ENCODE data around the gene CAMK4.

CAMK4 gene

DNA sequence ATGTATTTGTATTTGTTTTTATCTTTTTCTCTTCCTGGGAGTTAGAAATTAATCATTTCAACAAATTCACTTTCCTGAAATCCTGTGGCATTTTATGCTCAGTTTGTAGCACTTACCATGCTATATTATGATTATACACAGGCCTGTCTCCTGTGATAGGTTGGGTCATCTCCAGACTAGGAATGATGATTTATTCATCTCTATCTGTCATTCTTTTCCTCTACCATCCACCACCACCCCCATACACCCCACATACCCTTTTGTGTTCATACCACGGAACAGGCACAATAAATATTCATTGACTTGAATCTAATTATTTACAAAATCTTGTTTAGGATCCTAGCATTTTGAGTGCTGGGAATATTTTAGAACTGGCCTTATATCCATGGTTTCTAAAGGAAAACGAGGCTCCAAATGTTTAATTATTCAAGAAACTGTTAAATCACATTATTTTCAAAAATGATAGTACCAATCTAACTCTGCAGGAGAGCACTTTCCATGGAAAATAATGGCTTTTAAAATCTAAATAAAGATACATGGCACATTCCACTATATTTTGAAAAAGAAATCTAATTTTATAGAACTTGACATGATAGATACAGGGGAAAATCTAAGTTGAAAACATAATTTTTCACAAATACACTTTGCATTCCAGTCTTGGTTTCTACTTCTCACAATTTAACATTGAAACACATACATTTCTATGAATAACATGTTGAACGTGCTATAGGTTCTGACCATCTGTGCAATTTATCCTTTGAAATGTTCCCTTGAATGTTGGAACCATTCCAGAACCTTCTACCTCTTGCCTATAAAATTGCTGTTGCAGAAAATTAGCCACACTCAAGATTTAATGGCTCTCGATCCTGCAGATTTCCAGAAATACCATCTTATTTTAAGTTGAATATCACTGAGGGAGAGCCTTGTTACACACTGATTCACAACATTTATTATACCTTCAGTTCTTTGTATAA, 198.8 kb downstream of the CAMK4 start:
- DNase-seq (ENCODE audit: low read depth in 2 of 2): no peak

DNA sequence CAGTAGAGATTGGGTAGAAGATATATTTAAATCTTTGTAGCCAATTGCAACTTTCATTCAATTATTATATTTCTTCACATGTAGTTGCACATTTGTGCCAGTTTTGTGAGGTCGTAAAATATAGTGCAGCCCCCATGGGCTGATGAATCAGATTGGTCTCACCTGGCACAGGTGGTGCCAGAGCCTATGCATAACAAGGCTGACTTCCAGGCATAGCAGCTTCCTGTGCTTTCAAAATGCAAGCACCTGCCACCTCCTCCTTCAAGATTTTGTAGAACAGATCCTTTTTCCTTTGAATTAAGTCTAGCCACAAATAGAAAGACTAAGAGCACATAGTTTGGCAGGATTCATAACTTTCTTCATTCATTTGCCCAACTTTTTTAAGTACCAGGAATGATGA, 201.0 kb downstream of the CAMK4 start:
- DNase-seq (ENCODE audit: low read depth in 2 of 2): no peak

DNA sequence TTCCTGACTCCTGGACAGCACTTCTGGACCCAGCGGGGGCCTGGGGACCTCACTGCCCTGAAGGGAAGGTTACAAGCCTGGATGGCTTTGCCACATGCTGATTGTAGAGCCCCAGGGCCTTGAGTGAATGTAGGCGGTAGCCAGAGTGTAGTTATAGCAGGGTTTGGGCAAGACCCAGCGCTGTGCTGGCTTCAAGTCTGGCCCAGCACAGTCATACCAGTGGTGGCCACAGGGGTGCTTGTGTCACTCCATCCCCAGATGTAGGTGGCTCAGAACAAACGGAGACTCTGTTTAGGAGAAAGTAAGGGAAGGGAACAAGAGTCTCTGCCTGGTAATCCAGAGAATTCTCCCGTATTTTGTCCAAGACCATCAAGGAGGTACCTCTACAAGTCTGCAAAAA, 203.6 kb downstream of the CAMK4 start:
- no peak for DNase-seq (ENCODE audit: low read depth in 2 of 2)

DNA sequence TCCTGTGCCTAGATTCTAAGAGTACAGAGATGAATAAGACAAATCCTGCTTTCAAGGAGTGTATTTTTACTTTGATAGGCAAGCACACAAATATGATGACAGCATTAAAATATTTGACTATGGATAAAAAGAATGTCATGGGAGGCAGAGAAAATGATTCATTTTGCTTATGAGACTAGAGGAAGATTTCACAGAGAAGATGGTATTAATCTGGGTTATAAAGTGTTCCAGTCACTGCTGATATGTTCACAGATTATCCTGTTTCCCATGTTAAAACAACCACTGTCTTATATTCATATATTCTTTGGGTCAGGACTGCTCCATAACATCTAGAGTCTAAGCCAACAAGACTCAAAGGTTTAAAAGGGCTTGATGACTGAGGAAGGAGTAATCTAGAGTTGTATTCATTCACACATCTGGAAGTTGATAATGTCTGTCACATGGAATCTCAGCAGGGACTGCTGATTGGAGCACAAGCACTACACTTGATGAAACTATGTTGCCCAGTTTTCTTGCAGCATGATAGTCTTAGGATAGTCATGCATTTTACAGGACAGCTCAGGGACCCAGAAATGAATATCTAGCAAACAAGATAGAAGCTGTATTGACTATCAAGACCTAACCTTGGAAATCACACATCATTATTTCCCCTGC, 208.8 kb downstream of the CAMK4 start:
- DNase-seq (ENCODE audit: low read depth in 2 of 2): no peak

DNA sequence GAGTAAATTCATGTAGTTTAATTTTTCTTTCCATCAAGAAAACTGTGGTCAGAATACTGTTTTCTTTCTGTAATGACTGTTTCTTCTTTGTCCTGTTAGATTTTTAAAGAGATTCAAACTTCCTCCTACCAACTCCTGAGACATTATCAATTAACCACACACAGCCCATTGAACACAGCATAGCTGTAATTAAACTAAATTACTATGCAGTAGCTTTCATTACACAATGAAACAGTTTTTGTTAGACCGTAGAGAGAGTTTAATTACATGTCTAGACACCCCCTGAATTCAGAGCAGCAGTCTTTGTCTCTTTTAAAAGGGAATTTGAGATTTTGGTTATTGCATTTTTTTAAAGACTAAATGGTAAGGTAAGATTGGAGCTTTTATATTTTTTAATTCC, 210.6 kb downstream of the CAMK4 start:
- DNase-seq (ENCODE audit: low read depth in 2 of 2): no peak

DNA sequence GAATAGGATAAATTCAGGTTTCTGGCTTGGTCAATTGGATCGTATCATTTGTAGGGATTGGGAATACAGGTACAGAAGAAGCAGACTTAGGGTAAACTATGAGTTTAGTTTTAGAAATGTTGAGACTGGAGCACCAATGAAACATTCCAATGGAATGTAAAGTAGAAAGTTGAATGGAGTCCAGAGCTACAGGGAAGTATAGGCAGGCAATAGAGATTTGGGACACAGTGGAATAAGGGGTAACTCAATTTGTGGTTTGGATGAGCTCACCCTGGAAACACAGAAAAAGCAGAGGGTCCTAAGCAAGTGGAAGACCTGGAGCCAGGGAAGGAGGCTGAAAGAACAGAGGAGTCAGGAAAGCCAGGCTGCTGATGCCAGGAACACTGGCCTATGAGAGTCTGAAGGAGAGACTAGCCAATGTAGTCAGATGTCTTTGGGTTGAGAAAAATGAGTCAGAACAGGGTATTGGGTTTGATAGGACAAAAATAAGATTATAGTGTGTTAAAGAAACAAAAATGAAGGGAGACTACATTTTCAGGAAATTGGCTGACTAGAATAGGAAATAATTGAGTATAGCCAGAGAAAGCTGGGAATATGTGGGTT, 215.4 kb downstream of the CAMK4 start:
- DNase-seq (ENCODE audit: low read depth in 2 of 2): no peak

DNA sequence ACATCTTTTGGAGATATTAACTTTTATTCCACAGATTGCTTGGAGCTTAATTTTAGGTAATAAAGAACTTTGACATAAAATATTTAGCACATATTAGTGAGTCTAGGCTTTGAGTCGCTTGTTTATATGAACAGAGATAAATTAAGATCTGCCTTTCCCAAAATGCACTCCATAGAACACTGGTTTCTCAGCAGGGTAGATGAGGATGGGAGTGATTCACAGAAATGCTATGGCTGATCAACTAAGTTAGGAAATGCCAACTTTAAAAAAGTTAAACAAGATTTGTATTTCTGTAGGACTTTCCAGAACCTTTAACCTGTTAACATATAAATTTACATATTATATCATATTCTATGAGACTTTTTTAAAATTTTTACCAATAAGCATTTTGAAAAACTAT, 222.9 kb downstream of the CAMK4 start:
- no peak for DNase-seq (ENCODE audit: low read depth in 2 of 2)

DNA sequence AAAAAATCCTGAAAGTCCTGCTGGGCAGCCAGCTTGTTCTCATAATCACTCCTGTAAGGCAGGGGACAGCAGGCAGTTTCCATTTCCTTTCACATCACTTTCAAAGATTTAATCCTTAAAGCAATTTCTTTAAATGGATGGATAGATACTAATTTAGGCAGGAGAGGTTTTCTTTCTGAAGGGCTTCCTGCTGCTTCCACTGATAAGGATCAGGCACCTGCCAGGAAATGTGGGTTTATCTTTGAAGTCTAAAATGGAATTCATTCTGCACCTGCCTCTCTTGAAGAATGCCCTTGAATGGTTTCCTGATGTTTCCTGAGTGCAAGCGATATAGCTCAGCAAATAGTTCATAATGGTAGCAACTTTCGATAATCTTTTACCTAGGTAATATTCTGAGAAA, 223.6 kb downstream of the CAMK4 start:
- DNase-seq (ENCODE audit: low read depth in 2 of 2): no peak

DNA sequence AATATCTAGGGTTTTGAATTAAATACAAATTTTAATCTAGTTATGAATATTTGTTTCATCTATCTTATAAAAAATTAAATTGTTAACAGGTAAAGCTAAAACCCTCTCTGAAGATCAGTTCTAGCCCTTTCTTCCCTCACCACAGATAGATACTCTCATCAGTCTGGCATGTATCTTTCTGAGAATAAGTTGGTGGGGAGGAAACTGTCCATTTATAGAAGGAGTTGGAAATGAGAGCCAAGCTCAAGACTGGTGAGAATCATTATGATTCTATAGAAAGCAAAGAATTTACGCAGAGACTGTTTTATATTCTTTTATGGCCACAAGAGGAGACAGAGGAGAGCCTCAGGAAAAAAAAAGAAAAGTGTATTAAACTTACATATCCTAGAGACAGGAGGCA, 229.1 kb downstream of the CAMK4 start:
- no peak for DNase-seq (ENCODE audit: low read depth in 2 of 2)

DNA sequence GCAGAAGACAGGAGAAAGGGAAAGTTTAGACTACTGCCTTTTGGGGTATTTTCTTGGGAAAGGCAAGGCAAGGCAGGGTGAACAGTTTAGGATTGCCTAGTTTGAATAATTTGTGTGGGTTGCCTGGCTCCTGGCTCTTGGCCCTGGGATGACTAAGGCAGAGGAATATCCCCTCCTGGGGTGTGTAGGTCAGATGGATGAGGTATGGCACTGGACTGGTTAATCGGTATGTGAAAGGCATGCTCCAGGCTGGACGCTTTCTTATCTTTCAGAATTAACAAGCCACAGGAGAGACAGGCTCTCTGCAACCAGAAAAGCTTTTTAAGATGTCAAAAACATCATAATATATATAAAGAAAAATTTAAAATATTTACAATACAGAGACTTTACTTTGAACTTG, 229.6 kb downstream of the CAMK4 start:
- DNase-seq (ENCODE audit: low read depth in 2 of 2): no peak

DNA sequence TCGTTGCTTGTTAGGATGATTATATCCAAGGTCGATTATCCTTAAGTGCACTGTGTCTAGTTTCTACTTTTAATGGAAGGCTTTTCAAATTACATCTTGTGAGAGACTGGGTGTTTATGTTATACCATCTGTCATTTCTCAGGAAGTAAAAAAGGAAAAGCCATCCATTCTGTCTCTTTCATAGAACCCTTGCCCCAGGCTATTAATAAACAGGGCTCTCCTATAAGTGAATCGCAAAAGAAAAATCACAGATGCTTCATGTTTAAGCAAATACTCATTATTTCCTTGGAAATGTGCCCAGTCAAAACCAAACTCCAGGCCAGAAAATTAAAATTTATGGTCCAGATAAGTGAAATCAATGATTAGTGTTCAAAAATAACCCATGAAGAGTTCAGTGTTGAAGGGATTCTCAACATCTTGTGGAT, 230.0 kb downstream of the CAMK4 start:
- no peak for DNase-seq (ENCODE audit: low read depth in 2 of 2)

DNA sequence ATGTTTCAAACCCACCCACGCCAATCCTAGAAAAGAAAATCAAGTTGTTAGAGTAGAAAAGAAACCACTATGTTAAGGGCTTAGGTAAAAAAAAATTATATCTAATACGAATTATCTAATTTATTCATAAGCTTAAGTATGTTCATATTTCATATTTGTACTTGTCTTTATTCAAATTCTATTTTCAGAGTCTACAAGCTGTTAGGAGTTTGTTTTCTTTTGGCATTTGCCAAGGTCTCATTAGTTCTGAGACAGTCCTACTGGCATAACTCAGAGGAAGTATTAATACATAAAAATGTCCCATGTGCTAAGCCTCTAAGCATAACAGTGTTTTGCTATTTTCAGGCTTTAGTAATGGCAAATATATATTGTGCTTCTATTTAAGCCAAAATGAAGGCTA, 230.6 kb downstream of the CAMK4 start:
- no peak for DNase-seq (ENCODE audit: low read depth in 2 of 2)

DNA sequence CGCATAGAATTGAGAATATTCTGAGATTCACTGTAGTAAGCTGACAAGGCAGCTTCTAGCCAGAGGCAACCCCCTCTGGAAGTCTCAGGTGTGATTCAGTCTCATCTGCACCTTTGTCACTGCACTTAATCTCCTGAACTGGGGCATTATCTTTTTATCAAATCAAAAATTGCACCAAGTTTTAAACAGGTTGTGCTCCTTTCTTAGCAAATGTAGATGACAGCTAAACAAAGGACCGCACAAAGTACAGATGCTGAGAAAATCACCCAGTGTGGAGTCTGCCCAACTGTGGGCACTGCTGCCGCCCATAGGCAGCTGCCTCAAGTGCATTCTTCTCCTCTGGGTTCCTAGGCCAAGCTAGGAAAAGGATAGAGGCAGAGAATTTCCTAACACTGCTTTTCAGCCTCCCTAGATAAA, 237.1 kb downstream of the CAMK4 start:
- DNase-seq (ENCODE audit: low read depth in 2 of 2): no peak

DNA sequence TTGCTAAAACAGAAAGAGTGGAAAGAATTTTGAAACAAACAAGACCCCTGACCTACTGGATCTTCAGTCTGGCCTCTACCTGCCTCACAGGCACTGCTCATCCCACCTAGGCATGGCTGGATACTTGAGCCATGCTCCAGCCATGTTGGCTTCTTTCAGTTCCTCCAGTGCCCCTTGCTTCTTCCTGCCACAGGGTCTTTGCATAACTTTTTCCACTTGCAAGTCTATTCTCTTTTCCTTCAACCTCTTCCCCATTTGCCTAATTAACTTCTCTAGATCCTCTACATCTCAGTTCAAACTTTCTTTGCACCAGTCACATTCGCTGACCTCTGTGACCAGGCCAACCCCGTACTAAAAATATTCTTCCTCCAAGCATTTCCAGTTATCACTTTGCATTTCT, 237.8 kb downstream of the CAMK4 start:
- DNase-seq (ENCODE audit: low read depth in 2 of 2): no peak

DNA sequence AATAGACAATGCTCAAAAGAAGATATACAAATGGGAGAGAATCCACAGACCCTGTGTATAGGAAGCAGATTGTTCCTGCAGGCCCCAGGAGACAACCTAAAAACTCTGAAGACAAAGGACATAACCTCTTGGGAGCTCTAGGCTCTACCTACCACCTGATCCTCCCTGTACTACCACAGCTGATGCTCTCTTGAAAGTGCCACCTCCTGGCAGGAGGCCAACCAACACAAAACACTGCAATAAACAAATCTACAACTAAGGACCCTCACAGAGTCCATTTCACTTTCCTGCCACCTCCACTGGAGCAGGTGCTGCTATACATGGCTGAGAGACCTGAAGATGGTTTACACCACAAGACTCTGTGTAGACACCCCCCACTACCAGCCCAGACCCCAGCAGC, 239.1 kb downstream of the CAMK4 start:
- DNase-seq (ENCODE audit: low read depth in 2 of 2): no peak

DNA sequence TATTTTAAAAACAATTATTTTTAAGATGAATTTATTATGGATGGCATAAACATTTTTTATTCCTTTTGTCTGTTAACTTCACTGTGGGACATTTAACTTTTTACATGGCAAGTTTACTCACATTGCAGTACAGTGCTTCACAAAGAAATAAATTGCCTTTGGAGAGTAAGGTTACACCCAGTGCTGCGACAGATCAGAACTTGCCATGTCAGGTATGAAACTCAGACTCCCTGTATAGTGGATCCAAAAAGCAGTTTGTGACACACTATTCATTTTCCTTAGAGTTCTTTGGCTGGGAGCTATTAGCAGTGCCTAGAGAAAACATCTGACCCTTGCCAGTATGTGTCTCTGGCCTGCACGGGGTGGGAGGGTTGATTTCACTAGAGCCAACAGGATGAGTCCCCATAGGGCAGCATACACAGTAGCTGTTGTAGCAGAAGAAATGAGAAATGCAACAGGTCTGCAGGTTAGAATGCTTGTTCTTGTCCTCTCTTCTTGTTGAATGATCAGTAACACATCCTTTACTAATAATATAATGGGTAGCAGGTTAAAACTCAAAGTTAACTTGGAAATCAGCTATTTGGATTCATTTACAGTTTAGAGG, 245.2 kb downstream of the CAMK4 start:
- DNase-seq (ENCODE audit: low read depth in 2 of 2): no peak

DNA sequence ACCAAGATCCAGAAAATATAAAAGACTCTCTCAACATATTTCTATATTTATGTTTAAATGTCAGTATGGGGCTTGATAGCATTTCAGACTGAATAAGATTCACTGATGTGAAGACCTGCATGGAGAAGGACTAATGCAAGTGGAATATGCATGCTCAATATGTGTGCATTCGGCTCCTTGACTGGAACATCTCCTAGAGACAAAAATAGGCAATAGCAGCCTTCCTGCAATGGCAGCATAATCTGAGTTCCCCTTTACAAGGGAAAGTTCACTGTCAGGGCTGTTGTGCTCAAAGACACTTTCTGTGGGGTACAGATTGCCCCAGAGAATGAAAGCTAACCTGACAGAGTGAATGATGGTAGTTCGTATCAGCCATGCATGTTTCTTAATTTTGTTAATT, 245.7 kb downstream of the CAMK4 start:
- DNase-seq (ENCODE audit: low read depth in 2 of 2): no peak

DNA sequence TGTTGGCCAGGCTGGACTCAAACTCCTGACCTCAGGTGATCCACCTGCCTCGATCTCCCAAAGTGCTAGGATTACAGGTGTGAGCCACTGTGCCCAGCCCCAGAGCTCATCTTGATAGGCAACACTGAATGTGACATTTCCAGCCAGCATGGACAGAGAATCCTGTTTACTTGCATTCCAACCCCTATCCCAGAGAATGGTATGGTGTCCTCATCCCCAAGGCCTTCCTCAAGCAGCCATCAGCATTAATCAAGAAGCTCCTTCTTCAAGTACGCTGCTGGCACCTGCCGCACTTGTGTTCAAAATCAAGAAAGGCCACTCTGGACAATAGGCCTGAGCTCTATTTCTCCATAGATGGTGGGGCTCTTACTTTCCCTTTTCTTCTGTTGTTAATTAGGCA, 247.9 kb downstream of the CAMK4 start:
- DNase-seq (ENCODE audit: low read depth in 2 of 2): no peak

DNA sequence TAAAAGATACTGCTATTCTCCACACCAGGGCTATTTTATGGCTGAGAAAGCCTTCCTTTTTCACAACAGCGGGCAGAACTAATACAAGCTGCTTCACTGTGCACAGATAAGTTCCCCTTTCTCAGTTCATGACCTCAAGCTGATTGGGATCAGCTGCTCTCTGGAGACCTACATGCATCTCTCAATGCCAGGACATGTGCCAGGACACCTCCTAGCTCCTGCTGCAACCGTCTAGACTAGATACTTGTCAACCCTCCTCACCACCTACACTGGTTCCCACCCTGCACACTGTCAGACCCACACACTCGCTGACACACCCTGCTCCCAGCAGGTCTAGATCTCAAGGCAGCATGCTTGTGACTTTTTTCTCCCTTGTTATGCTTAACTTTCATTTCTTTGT, 248.4 kb downstream of the CAMK4 start:
- DNase-seq (ENCODE audit: low read depth in 2 of 2): no peak

DNA sequence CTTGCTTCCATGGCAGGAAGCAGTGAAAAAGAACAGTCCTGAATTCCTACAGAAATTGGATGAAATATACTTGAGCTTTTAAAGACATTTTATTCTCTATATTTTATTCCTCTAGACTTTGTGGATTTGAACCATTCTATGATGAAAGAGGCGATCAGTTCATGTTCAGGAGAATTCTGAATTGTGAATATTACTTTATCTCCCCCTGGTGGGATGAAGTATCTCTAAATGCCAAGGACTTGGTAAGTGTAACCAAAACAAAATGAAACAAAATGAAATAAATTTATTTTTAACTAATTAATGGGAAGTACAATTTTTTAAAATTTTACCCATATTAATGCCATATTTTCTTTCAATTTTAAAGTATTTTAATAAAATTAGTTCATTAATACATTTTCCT, 254.1 kb downstream of the CAMK4 start:
- DNase-seq (ENCODE audit: low read depth in 2 of 2): no peak

DNA sequence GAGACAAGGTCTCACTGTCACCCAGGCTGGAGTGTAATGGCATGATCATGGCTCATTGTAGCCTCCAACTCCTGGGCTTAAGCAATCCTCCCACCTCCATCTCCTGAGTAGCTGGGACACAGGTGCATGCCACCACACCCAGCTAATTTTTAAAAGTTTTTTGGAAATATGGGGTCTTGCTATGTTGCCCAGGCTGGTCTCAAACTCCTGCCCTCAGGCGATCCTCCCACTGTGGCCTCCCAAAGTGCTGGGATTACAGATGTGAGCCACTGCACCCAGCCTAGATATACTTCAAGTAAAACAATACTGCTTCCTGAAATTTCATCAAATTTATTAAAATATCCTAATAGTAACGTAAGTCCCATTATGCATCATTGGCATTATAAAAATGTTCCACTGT, 254.7 kb downstream of the CAMK4 start:
- DNase-seq (ENCODE audit: low read depth in 2 of 2): no peak

DNA sequence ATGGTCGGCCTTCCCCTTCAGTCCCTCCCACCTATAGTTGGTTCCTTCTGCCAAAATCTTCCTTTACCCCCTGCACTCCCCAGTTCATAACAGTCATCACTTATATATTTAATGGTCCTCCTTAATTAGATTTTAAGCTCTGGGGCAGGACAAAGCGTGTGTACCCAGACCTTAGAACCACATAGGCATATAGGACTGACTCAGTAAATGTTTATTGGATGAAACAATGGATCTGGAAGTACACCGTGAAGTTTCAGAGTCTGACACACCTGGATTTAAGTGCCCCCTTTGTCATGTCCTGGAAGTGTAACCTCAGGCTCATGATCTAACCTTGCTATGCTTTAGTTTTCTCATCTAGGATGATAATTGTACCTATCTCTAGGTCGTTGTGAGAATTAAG, 256.2 kb downstream of the CAMK4 start:
- DNase-seq (ENCODE audit: low read depth in 2 of 2): no peak

Data from stimulated activated CD8-positive, alpha-beta memory T cell treated with anti-CD3 and anti-CD28 coated beads, Interleukin-15, amount 100 ng/mL, for 48 hours (primary cell).